ENCODE results near the gene GRID2. TPM values are rescaled to one million over a fixed set of nuclear protein-coding genes. Genes with fewer than 3 reads are reported as not detected.

Gene GRID2
- total and polyA plus RNA-seq, 9 of the 15 experiments (the other 6 are each of a cell fraction or from before 2014, with no cell fraction given) = 0.04 TPM; not detected in 7

DNA sequence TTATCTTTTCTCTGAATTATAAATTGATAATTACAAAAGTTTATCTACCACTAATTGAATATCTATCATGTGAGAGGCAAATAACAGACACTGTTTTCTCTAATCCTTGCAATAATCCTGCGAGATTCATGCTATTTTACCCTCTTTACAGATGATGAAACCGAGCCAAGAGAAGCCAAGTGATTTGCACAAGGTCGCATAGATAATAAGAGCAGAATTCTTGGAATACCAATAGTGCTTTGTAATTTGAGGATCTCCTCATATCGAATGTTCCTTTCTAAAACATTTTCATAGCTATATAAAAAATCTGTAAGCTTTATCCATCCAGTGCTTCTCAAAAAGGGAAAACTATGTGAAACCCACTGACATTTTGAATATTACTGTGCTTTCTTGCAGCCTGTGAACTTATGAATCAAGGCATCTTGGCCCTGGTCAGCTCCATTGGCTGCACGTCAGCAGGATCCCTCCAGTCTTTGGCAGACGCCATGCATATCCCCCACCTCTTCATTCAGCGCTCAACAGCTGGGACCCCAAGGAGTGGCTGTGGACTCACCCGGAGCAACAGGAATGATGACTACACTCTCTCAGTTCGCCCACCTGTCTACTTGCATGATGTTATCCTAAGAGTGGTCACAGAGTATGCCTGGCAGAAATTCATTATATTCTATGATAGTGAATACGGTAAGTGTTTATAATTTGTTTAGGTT lies 781.0 kb downstream of the GRID2 start:
- in situ Hi-C loops (cut with MboI) (no loop called here), intact Hi-C loops (cut with micrococcal nuclease) (no loop called here)
- WGBS (ENCODE audit: insufficient coverage, low coverage, missing lambda C conversion rate) = 2% methylated on average over 10 of the region's 10 CpGs
- Histone ChIP-seq H3K9ac (ENCODE audit: insufficient read depth in 1 of 2, low read depth in 2 of 2, low read length in 2 of 2) (no peak overlapping the region), H3K9me3 (replicated peaks; ENCODE audit: control insufficient read depth, insufficient read depth, low read depth, low read length) (no peaks in the 10 kb centered on the region; the same call in 1 of the 2 replicates), H4K20me1 (replicated peaks; ENCODE audit: control insufficient read depth, insufficient read depth, low read length) (no peaks in the 10 kb centered on the region), H3K9me1 (ENCODE audit: control insufficient read depth, insufficient read depth, low read length) (no peaks in the 10 kb centered on the region), H3K27me3 (ENCODE audit: control insufficient read depth in 2 of 2, insufficient read depth in 2 of 2, low read length in 2 of 2) (no peaks in the 10 kb centered on the region), H3K27ac (ENCODE audit: extremely low read depth, low read depth, low read length) (no peak overlapping the region), H3K36me3 (ENCODE audit: control insufficient read depth, insufficient read depth, low read length) (no peaks in the 10 kb centered on the region), H2AFZ (ENCODE audit: low read depth, low read length) (no peak overlapping the region), H3K4me3 (no peak overlapping the region), H3K79me2 (ENCODE audit: control insufficient read depth, insufficient read depth, low read length) (no peaks in the 10 kb centered on the region), H3K4me2 (ENCODE audit: insufficient read depth, low read length) (no peak overlapping the region), H3K4me1 (replicated peaks in 1 of 2; ENCODE audit: control insufficient read depth in 2 of 2, insufficient read depth in 2 of 2, low read length in 2 of 2) (no peaks in the 10 kb centered on the region)
- BruUV-seq (replicated peaks) = no TSS peak
- POLR2A ChIA-PET = no interaction called here
- no peak for ATAC-seq
- no peak for FAIRE-seq
- DNase-seq (ENCODE audit: extremely low read depth in 1 of 4, low spot score in 3 of 4) = no peak
- CTCF ChIA-PET (ENCODE audit: low intra/inter-chr PET ratio) = no interaction called here
- TF ChIP-seq ZNF133 (CRISPR knock-in tag; IDR thresholded peaks at IDR 0.05) (no peak), RREB1 (CRISPR knock-in tag; IDR thresholded peaks at IDR 0.05) (no peak), ZNF395 (CRISPR knock-in tag; IDR thresholded peaks at IDR 0.05) (no peak), CREB3L1 (IDR thresholded peaks at IDR 0.05; ENCODE audit: borderline replicate concordance, low read depth) (no peak), ZNF212 (CRISPR knock-in tag; IDR thresholded peaks at IDR 0.05) (no peak), FOXJ3 (CRISPR knock-in tag; IDR thresholded peaks at IDR 0.05) (no peak), ZNF23 (CRISPR knock-in tag; IDR thresholded peaks at IDR 0.05) (no peak), SLC30A9 (CRISPR knock-in tag; IDR thresholded peaks at IDR 0.05) (no peak), STAT6 (CRISPR knock-in tag; IDR thresholded peaks at IDR 0.05) (no peak)
